HG03439 (cell line): ENCODE data around the gene AKAP9.
"Not testable (repeated sequence)": the region's sequence is repeated elsewhere in the genome, so short reads cannot be mapped to it uniquely, and the experiment has no call there.

Source experiments
- ATAC-seq: cut with Tn5 transposase; IDR thresholded peaks from one replicate; pipeline ENCODE4 v1.9.1; 2021; ENCODE audit warnings: mild to moderate bottlenecking, moderate library complexity; ENCODE audit not compliant: unreplicated experiment

Gene AKAP9

GRCh38 chr7:92121681-92122080, 181.0 kb downstream of the AKAP9 start:
- no peak for ATAC-seq

GRCh38 chr7:92131093-92131492, 190.4 kb downstream of the AKAP9 start:
- ATAC-seq = no peak

- ATAC-seq = no peak
Observed at GRCh38 chr7:92131764-92132330, 191.2 kb downstream of the AKAP9 start.

GRCh38 chr7:92133133-92133736, 192.6 kb downstream of the AKAP9 start:
- ATAC-seq = peak; percentile 17

GRCh38 chr7:92133737-92134270, 193.1 kb downstream of the AKAP9 start:
- ATAC-seq = peak; percentile 35

- peak; percentile 86 for ATAC-seq
Observed at GRCh38 chr7:92134271-92135051, 193.8 kb downstream of the AKAP9 start, which contains the start of gene CYP51A1. Gene CYP51A1 (minus strand): TSS chr7:92134477. CDS start chr7:92134364, 113 bp downstream.

- no peak for ATAC-seq
Observed at GRCh38 chr7:92135052-92135889, 194.6 kb downstream of the AKAP9 start.

GRCh38 chr7:92137557-92137956, 196.9 kb downstream of the AKAP9 start:
- ATAC-seq = no peak

- no peak for ATAC-seq
Observed at GRCh38 chr7:92141161-92141560, 200.5 kb downstream of the AKAP9 start.

- ATAC-seq = not testable (repeated sequence)
Observed at GRCh38 chr7:92142791-92143190, 202.1 kb downstream of the AKAP9 start.

- ATAC-seq = not testable (repeated sequence)
Observed at GRCh38 chr7:92143192-92143880, 202.7 kb downstream of the AKAP9 start.

- no peak for ATAC-seq
Observed at GRCh38 chr7:92149736-92150239, 209.1 kb downstream of the AKAP9 start.

- ATAC-seq = no peak
Observed at GRCh38 chr7:92150450-92151017, 209.9 kb downstream of the AKAP9 start.

- no peak for ATAC-seq
Observed at GRCh38 chr7:92155108-92155739, 214.6 kb downstream of the AKAP9 start.

GRCh38 chr7:92156990-92157389, 216.3 kb downstream of the AKAP9 start:
- no peak for ATAC-seq

GRCh38 chr7:92158660-92159575, 218.3 kb downstream of the AKAP9 start:
- ATAC-seq = no peak
